Measurements from ENCODE around the gene SEBOX.

GRCh38 chr17:28366605-28367004 lies 1.6 kb upstream of the SEBOX start:
- TF ChIP-seq POLR2A (IDR thresholded peaks at IDR 0.05) = no peak
- TF ChIP-seq CTCF (IDR thresholded peaks at IDR 0.05) = no peak

All from thyroid gland (tissue), 4 donors.